Astrocyte of the spinal cord (primary cell): Measurements from ENCODE around the gene RPTOR.
"Not testable (repeated sequence)": the region's sequence is repeated elsewhere in the genome, so short reads cannot be mapped to it uniquely, and the experiment has no call there.

ENCODE experiments used
- DNase-seq: peaks from one replicate; pipeline ENCODE4 v3.0.0; 2011; ENCODE audit warnings: low read depth, low spot score
- H3K4me3 ChIP-seq: 2 replicates; pipeline ENCODE4 v1.5.1; 2011; ENCODE audit warnings: low read depth, mild to moderate bottlenecking, low read length, moderate library complexity
- CTCF ChIP-seq: IDR thresholded peaks from 2 replicates; pipeline ENCODE4 v1.5.1; 2012; ENCODE audit warnings: low read depth, mild to moderate bottlenecking, low read length, inconsistent platforms
- in situ Hi-C: cut with HindIII; loops from 2 replicates; pipeline ENCODE4 v1.10.0; 2017; ENCODE audit warnings: low sequenced_read_pairs

Gene RPTOR

GRCh38 chr17:80694085-80694991 is 149.7 kb downstream of the RPTOR start:
- in situ Hi-C loops, result no loop called here
- no peak for TF ChIP-seq CTCF
- no peak for DNase-seq
- H3K4me3 ChIP-seq, result no peak overlapping the region

- no peak for TF ChIP-seq CTCF
- no peak for DNase-seq
- in situ Hi-C loops, result no loop called here
- no peak overlapping the region for H3K4me3 ChIP-seq
These were observed 150.6 kb downstream of the RPTOR start for GRCh38 chr17:80694992-80695912.

DNA sequence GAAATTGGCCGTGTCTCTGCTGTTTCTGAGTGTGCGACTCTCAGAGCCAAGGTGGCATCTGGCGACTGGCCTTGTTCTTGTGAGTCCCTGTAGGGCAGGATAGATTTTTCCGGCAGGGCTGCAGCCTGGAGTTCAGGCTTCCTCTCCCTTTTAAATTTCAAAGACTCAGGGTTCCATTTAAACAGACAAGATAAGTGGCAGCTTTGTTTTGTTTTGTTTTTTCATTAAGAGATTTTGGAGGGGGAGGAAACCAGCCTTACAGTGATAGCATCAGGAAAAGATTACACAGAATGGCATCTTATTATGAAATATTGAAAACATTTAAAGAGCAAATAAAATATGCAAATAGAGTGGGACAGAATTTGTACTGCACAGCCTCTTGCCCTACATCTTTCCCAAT is 151.3 kb downstream of the RPTOR start:
- in situ Hi-C loops, result no loop called here
- no peak for TF ChIP-seq CTCF
- no peak overlapping the region for H3K4me3 ChIP-seq
- no peak for DNase-seq

- DNase-seq, result no peak
- TF ChIP-seq CTCF, result no peak
- in situ Hi-C loops, result no loop called here
- H3K4me3 ChIP-seq, result no peak overlapping the region
These were observed 151.8 kb downstream of the RPTOR start for GRCh38 chr17:80696456-80696855.

DNA sequence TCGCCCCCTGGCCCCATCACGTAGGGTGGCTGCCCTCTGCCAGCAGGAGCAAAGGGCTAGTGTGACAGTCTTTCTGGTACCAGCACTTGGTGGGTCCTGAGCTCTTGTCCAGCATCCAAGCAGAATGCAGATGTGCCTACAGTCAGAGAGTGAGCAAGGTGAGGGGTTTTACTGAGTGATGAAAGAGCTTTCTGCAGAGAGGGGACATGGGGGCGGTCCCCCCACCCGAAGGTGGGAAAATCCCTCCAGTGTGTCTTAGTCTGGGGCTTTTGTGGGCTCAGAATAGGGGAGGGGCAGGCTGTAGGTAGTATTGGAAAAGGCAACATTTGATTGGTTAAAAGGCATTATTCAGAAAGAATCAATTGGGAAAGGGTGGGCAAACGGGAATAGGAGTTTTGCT is 152.3 kb downstream of the RPTOR start:
- TF ChIP-seq CTCF, result no peak
- in situ Hi-C loops, result no loop called here
- H3K4me3 ChIP-seq, result no peak overlapping the region
- DNase-seq, result no peak

DNA sequence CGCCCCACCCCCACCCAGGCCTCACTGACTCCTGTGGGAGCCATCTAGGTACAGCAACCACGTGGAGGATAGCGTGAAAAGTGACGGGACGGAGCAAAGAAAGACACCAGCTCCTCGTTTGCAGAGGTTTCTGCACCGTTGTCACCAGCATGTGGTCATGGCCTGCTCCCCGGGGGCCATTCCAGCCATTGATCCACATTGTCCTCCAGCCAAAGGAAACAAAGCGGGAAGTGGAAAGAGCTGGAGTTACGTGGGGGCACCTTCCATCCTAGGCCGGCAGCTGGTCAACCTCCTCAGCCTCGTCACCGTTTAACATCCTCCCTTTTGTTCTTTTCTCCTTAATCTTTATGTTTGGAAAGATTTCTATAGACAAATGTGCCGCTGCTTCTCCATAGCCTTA is 153.7 kb downstream of the RPTOR start:
- TF ChIP-seq CTCF, result no peak
- DNase-seq, result no peak
- no peak overlapping the region for H3K4me3 ChIP-seq
- in situ Hi-C loops, result no loop called here

- H3K4me3 ChIP-seq, DNase-seq, in situ Hi-C loops: not testable (repeated sequence)
These were observed 154.6 kb downstream of the RPTOR start for GRCh38 chr17:80699205-80699604.
